LoVo (cell line): ENCODE data around the gene IRF6.

Source experiments
- DNase-seq: peaks from one replicate; pipeline ENCODE4 v3.0.0-alpha.2; 2016; ENCODE audit warnings: low spot score

The IRF6 gene

DNA sequence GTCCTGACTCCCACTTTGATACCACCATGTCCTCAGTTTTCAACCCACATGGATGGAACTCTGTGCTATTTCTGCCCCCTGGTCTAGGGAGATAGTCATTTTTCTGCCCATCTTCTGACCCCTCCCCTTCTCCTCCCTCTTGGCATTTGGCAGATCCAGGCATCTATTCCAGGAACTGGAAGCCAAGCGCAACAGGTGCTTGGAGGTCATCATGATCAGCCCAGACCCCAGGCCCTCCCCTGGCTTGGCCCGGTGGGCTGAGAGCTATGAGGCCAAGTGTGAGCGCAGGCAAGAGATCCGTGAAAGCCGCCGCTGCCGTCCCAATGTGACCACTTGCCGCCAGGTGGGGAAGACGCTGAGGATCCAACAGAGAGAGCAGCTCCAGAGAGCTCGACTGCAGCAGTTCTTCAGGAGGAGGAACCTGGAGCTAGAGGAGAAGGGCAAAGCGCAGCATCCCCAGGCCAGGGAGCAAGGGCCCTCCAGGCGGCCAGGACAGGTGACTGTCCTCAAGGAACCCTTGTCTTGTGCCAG is 46.0 kb downstream of the IRF6 start:
- no peak for DNase-seq

DNA sequence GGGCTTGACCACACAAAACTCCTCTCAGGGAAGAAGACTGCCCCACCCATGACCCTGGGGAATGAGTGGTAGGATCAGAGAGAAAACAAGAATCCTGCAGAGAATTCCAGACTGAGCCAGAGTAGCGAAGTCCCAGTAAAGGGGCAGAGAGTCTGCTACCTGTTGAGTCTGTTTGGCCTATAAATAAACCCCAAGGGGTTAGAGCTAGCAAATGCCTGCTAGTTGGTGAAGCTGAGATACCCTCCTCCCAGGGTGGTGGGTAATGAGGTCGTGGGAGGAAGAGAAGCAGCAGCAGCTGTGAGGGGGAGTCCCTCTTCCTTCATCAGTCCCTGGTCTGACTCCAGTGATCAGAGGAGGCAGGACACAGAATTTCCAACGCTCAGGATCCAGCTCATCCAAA is 47.5 kb downstream of the IRF6 start:
- no peak for DNase-seq

DNA sequence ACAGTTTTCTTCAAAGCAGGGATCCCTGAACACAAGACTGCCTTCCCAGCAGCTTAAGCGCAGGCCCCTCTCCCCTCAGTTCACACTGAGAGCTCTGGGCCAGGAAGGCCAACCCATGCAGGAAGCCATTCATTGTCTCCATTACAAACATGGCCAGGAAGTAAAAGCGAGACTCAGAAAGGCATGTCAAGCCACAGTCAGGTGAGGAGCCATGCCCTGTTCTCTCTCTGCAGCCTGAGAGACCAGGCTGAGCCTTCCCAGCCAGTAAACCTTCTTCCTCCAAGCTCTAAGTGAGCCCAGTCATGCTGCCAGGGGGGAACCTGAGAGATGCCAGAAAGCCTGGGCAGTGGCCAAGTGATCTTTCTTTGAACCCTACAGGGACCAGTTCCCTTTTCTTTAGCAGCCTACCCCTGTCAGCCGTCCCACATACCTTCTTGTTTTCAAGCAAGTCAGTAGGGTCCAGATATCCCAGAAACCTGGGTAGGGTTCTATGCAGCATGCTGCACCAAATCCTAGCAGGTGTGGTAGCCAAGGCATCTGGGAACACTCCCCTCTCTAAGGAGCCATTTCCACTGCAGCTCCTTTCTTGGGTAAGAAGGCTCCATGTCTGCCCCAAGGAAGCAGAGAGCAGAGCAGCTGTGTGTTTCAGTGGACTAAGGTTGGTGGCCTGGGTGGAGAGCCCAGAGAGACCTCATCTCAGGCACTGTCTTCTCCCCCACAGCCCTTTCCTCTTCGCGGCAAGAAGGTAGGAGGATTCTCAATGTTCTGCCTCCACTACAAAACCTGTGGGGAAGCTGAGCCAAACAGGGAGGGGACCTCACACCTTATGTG is 49.1 kb downstream of the IRF6 start:
- no peak for DNase-seq

DNA sequence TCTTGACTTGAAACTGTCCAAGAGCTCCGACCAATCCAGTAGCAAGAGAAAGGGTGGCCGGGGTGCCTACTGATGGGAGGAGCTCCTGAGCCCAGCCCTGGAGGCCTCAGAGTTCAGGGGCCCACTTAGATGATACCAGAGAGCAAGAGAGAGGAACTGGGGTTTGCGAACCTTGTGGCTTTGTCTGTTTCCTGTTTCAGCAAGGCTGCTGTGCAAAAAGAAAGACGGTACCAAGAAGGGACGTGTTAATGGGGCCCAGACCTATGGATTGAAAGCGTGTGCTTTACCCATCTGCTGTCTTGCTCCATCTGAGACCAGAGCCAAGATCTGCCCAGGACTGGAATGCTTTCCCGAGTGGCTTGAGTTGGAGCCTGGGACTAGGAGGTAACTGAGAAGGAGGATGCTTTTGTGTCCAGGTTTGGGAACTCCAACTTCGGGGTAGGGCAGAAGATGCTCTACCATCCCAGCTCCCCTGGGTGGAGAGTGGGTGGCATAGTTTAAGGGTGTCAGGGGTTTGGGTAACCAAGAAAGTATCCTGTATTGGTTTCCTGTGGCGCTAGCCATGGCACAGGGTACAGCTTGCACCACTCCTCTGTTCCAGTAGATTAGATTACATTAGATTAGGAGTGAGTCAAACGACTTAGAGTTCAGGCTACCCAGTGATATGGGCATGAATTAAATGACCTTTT is 49.9 kb downstream of the IRF6 start, which contains the start of gene TRAF3IP3:
Gene TRAF3IP3 (plus strand): TSS at position 128 of the 689 bp plus-strand sequence. CDS start 3,987 bp downstream, outside the sequence.
- DNase-seq = no peak

DNA sequence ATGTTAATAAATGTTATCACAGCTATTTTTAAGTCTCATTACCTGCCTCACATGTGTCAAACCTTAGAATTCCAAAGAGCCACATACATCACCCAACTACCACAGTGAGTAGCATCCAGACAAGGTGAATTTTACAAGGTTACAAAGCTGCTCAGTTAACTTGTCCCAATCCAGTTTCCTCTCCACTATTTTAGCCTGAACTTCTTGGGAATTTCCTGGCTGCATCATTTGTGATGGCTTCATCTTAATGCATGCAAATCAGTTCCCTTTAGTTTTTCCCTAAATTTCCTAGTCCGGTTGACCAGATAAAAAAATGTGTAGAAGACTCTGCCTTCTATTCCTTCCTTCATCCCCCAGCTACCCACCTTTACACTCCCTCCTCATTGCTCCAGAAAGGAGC is 50.7 kb downstream of the IRF6 start:
- no peak for DNase-seq

DNA sequence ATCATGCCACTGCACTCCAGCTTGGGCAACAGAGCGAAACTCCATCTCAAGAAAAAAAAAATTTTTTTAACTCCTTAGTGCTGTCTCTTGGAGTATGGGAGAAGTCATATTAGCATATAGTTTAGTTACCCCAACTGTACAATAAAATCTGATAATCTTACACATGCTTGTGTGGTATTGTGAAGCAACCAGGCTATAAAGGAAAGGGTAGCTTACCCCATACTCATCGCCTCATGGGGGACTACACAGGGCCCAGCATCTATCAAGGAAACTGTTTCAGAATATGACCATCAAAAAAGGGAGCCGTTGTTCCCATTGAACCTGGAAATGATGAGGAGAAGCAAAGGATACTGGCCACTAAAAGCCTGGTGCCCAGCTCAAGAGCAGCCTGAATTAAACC is 53.1 kb downstream of the IRF6 start:
- DNase-seq = no peak

DNA sequence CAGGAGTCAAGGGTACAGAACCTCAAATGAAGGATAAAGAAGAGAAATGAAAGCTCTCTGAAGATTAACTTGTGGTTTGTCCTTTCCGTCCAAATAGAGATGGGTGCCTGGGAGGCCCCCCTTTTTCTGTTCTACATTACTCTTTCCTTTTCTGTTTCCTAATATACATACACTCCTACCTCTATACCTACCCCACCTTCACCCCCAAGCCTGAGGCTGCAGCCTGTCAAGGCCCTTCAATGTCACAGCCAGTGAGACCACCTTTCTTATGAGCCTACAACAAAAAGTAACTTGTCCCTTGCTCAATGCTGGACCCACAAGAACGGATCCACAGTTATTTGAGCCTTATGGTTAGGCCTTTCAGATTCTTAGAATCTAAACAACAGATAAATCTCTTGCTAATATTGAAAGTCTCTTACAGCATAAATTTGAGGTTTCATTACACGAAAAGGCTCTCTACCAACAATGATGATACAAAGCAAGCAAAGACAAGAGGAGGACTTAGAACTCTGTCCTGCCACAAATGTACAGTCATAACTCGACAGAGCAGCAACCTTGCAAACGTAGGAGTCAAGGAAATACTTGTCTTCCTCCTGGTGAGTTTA is 54.2 kb downstream of the IRF6 start:
- no peak for DNase-seq

DNA sequence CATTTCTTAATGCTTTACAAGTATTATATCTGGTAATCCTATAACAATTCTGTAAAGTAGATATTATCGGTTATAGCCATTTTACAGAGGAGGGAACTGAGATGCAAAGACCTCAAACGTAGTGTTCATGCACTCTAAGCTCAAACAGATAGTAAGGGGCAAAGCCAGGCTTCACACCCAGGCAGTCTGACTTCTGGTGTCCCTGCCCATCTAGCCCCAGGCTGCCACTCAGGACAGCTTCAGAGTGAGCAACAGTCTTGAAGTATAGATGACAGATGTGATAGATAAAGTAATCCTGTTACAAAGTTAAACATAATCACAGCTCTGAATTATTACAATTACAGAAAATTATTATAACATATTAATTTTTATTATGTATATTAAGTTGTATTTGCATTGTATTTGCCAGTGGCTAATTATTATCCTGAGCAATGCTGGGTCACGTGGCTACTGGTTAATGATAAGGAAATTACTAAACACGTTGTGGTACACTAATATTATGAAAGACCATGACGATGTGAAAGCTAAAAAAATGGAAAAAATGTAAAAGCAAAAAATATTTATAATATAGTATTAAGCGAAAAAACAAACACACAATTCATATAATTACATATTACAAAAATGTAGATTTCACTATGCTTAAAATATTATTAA is 56.1 kb downstream of the IRF6 start:
- no peak for DNase-seq

DNA sequence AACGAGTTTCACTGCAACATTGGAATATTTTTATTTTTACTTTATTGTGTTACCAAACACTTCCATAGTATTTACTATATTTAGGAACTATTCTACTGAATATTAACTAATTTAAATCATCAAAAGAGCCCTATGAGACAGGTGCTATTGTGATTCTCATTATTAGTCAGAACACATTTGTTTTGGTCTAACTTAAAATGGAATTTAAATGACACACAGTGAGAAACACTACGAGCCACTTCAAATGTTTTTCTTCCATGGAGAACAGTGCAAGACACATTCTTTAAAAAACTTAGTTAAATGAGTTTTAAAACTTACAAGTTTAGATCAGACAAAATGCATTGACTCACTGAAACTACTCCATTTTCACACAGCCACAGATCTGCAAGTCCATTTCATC is 56.7 kb downstream of the IRF6 start:
- no peak for DNase-seq

DNA sequence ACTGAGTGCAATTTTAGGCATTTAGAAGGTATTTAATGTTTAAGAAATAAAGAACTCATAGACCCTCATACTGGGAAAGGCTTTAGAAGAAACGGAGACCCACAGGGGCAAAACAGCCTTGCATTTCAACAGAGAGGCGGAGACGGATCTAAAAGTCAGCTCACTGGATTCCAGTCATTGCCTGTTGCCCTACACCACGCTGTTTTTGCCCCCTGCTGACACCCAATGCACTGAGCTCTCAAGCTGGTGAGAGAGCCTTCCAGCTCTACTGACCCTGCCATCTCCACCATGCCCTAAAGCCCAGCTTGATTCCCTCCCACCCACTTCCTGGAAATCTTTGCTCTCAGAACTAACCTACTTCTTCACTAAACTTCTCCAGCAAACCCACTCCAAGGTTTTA is 57.3 kb downstream of the IRF6 start:
- DNase-seq = no peak

DNA sequence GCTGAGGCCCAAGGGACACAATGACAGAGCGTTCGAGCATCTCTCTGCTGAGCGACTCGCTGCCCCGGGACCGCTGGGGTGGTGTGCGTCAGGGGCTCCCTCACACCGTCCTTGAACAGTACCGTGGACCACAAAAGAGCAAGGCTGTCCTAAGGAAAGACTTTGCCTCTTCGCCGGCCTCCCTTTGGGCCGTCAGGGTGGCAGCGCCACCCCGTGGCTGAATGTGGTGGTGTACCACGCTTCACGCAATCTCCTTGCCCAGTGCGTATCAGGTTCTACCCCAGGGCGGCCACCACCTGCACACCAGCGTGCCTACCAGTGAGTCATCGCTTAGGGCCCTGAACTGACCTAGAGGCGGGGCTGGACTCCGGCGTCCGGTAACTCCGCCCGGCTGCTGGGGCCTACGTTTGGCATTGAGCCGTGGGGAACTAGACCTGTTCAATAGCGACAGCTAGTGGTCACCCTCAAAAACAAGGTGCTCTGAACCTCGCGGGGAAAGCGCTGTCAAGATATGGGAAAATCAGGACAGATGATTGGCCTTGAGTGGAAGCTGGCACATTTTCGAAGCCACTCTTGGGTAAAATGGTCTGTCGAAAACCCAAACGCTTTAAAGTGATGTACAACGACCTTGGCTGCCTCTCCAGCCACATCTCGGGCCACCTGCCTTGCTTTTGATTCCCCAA is 58.2 kb downstream of the IRF6 start:
- DNase-seq = peak; percentile 97

DNA sequence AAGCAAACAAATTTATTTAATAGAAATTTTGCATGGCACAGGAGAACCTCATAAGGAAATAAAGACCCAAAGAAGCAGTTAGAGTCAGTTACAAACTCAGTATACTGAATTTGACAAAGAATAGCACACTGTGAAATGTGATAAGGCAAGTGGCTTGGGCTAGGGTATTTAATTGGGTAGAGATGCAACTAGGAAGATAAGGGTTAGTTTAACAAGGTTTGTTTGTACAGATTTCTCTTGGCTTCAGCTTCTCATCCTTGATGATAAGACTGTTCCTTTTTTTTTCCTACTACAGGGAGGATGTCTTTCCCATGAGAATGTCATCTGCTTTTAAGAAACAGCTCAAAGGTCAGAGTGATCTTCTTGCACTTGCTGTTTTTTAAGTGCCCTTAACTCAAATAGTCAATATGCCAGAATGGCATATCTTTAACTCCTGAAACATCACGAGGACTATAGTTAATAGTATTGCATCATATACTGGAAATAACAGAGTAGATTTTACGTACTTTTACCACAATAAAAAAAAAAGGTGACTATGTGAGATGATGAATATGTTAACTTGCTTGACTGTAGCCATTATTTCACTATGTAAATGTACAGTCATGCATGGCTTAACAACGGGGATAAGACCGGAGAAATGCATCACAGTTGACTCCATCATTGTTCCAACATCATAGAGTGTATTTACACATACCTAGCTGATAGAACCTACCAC is 59.3 kb downstream of the IRF6 start:
- no peak for DNase-seq

DNA sequence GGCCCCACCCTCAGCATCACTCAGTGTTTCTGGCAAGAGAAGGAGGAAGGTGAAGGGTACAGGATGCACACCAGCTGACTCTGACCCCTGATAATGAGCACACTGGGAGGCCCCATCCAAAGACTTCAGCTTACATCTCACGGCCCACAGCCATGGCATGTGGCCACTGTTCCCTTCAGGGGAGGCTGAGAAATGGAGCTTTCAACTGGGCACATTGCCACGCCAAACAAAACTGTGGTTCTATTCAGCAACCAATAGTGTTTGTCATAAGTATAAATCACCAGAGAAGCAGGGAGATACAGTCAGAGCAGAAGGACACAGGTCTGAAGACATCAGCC is 62.8 kb downstream of the IRF6 start:
- DNase-seq = no peak

DNA sequence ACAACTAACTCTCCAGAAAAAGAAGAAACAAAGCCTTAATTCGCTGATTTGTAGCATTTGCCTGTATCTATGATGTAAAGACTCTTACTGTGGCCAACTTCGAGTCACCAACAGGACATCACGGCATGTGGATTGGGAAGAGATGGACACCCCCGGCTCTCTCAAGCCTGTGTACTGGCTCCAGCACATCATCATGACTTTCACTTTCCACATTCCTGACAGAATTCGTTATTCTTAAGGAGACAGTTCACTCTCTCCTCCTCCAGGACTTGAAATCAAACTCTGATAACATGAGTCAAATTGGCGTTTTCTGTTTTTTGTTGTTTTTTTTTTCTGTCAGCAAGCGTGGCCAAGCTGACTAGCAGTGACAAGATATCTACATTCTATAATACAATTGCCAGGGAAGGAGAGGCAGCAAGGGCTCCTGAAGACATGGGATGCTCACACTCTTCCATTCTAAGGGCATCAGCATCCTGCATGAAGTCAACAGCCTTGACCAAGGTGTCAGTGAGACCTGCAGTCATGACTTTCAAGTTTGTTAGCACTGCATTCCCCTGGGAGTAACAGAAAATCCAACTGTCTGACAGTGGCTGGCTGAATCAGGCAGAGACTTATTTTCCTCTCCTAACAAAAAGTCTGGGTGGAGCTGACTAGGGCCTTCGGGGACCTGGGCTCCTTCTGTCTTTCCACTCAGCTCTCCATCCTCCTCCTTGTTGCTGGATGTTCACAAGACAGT is 63.4 kb downstream of the IRF6 start:
- DNase-seq = no peak

DNA sequence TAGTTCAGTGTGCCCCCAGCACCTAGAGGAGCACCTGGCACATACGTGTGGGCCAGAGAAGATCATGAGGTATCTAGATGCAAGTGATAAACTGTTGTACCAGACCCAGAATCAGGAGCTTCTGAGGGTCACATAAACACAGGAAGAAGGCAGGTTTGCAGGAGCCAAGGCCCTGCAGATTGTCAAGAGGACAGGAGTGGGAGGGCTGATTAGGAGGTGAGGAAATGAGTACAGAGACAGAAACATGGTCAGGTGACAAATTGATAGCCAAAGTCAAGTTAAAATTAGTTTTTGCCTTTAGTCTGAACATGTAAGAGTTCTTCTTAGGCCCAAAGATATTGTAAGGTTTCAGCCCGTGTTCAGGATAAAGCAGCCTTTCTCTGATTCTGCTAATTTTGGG is 64.1 kb downstream of the IRF6 start:
- no peak for DNase-seq

DNA sequence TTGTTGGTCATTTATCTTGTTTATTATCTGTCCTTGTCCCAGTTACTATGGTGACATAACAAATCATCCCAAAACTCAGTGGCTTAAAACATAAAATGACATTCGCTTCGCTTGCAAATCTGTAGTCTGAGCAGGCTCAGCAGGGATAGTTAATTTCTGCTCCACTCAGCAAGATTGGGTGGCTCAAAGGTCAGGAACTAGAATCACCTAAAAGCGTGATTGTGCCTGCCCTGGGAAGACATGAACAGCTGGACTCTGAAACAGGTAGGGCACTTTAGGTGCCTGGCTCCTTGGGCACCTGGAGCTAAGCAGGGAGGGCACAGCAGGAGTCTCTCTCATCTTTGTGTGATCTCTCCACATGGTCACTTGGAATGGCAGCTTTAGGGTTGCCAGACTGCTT is 64.7 kb downstream of the IRF6 start:
- DNase-seq = no peak

DNA sequence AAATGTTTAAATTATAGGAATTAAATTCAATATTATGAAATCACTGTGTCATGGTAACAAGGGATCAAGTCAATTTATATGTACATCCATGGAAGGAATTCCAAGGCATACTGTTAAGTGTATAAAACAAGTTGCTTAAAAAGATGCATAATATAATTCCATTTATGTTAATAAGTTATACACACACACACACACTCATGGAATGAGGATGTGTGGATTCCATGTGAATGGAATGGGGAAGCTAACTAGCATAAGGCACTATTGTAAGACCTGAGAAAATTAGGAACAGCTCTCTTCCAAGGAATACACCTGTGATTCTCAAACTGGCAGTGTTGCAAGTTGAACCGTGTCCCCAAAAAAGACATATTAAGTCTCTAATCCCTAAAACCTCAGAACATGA is 67.7 kb downstream of the IRF6 start:
- DNase-seq = no peak

DNA sequence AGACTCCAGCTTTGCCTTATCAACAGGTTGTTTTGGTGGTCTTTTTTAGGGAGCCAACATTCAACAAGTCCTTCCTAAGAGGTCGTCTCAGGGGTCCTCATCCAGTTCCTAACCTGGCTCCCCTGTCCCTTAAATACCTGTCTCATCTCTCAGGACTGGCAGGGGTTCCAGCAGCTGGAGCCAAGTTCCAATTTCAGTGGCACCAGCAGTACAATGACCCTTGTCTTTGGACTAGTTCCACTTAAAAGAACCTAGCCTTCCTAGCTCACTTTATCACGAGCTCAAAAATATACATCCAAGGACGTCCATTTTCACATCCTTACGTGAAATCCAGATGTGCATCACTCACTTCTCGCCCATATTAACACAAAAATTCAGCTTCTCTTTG is 68.8 kb downstream of the IRF6 start:
- no peak for DNase-seq

DNA sequence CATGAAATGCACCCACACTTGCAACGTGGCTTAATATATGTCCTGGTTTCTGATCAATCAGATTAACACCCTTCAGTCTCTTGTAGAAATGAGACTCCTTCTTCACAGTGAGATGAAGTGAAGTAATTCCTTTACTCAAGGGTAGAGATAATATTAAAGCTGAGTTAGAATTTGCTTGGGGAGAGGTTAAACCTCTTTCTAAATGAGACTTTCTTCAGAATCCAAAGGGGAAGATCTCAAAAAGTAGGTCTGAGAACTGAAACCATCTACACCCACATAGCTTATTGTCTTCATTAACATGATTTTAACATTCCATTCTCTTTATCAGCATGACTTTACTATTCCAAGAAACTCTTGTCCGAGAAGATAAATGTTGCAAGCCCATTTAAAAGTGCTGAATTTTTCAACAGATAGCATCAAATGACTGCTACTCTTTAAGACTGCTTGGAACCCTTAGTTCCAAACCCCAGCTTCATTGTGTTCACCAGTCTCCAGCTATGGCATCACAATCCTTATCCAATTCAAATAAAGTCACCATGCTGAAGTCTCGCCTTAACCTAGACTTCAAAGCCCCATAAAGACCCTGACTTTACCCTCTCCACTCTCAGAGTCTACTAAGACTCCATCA is 69.3 kb downstream of the IRF6 start:
- DNase-seq = no peak
